Measurements from ENCODE around the gene DPP6.

GRCh38 chr7:154416714-154417113 is 364.5 kb downstream of the DPP6 start:
- TF ChIP-seq FOXP2 (optimal IDR thresholded peaks at IDR 0.05; ENCODE audit: control extremely low read depth, extremely low read length, insufficient read depth) (no peak), POLR2AphosphoS5 (IDR thresholded peaks at IDR 0.05; ENCODE audit: borderline replicate concordance, low read depth, low read length) (no peak), EZH2 (IDR thresholded peaks at IDR 0.05) (no peak)
